Skeletal muscle tissue (tissue), 4 donors: Measurements from ENCODE around the gene FLCN. TPM values are rescaled to one million over a fixed set of nuclear protein-coding genes. Genes with fewer than 3 reads are reported as not detected.

Experiments used
- H3K27ac ChIP-seq: one replicate; pipeline ENCODE4 v1.7.0; 2013; ENCODE audit warnings: mild to moderate bottlenecking, low read depth, low read length, inconsistent platforms
- H3K27me3 ChIP-seq, 3 donors: one replicate each; pipeline ENCODE4 v1.7.0; 2013; ENCODE audit warnings: low read length in 3 of 3; ENCODE audit not compliant: control insufficient read depth in 3 of 3, insufficient read depth in 3 of 3
- H3K36me3 ChIP-seq, 3 donors: one replicate each; pipeline ENCODE4 v1.7.0; 2013; ENCODE audit warnings: low read length in 3 of 3; ENCODE audit not compliant: control insufficient read depth in 3 of 3, insufficient read depth in 3 of 3
- H3K4me1 ChIP-seq, 3 donors: one replicate each; pipeline ENCODE4 v1.7.0; 2013; ENCODE audit warnings: low read length in 3 of 3, mild to moderate bottlenecking in 3 of 3; ENCODE audit not compliant: control insufficient read depth in 3 of 3, insufficient read depth in 3 of 3
- H3K4me3 ChIP-seq, 3 donors: one replicate each; pipeline ENCODE4 v1.7.0; 2013; ENCODE audit warnings: low read length in 3 of 3
- H3K9ac ChIP-seq, 3 donors: one replicate each; pipeline ENCODE4 v1.7.0; 2013; ENCODE audit warnings: low read length in 3 of 3, mild to moderate bottlenecking in 3 of 3, moderate library complexity in 2 of 3, low read depth in 1 of 3
- H3K9me3 ChIP-seq, 3 donors: one replicate each; pipeline ENCODE4 v1.7.0; 2013; ENCODE audit warnings: low read length in 3 of 3; ENCODE audit not compliant: control insufficient read depth in 3 of 3
- total RNA-seq: library from RNA; depleted of rRNA; stranded (reverse); fragments of >200 nt; gene quantifications from one replicate; pipeline ENCODE4 v1.2.3, GENCODE V29; 2014
- donor health status: Osteomylitis.

The FLCN gene
- total RNA-seq, 1 donor from 2014 or later: 20.9 TPM

GRCh38 chr17:17216236-17216635 is 20.7 kb downstream of the FLCN start:
- H3K27ac ChIP-seq: no peak overlapping the region
- H3K9me3 ChIP-seq: no peaks in the 10 kb centered on the region
- H3K4me3 ChIP-seq: no peak overlapping the region
- H3K36me3 ChIP-seq: peaks cover 67 to 74% (median 73%) of the 10 kb centered on the region in 3 donors
- peaks cover 0 to 3% (median 1%) of the 10 kb centered on the region in 3 donors for H3K4me1 ChIP-seq
- no peak overlapping the region for H3K9ac ChIP-seq
- H3K27me3 ChIP-seq: no peaks in the 10 kb centered on the region

GRCh38 chr17:17215575-17215974 is 21.4 kb downstream of the FLCN start:
- no peak overlapping the region for H3K9ac ChIP-seq
- peaks cover 0 to 7% (median 4%) of the 10 kb centered on the region in 3 donors for H3K4me1 ChIP-seq
- H3K27ac ChIP-seq: no peak overlapping the region
- no peaks in the 10 kb centered on the region for H3K27me3 ChIP-seq
- no peaks in the 10 kb centered on the region for H3K9me3 ChIP-seq
- peaks cover 60 to 68% (median 66%) of the 10 kb centered on the region in 3 donors for H3K36me3 ChIP-seq
- H3K4me3 ChIP-seq: no peak overlapping the region

DNA sequence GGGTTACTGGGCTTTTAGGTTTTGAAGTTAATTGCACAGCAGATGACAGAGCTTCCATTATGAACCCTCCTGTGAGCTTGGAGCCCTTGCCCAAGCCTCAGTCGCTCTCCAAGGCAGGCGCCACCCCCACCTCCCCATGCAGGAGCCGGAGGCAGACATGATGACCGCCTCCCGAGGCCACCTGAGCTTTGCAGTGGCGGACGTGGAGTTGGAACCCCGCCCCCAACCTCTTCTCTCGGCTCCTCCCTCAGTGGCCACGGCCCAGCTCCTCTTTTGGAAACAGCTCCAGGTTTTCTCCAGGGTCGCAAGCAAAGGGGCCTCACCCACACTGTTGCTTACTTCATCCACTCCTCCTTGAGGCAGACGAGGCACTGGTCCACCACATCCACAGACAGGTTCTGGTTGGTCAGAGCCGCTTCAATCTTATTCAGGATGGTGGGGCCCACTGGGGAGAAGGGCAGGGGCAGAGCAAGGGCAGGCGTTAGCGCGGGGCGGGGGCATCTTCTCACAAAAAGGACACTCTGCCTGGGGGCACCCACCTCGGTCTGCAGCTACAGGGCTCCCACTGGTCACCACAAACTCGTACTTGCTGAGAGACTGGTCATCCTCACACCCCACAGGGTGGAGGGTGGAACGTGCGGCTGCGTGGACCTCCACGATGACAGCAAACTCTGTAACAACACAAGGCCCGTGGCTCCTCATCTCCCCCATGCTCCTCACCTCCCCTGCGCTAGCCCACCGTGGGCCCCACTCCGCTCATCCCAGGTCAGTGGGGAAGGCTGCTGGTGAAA is 22.1 kb downstream of the FLCN start:
- Histone ChIP-seq H3K9me3 (no peaks in the 10 kb centered on the region), H3K27ac (no peak overlapping the region), H3K27me3 (no peaks in the 10 kb centered on the region), H3K4me3 (no peak overlapping the region), H3K36me3 (peaks cover 54 to 60% (median 59%) of the 10 kb centered on the region in 3 donors), H3K9ac (no peak overlapping the region), H3K4me1 (peaks cover 0 to 7% (median 4%) of the 10 kb centered on the region in 3 donors)

- no peak overlapping the region for H3K27ac ChIP-seq
- no peak overlapping the region for H3K9ac ChIP-seq
- H3K9me3 ChIP-seq: no peaks in the 10 kb centered on the region
- H3K4me1 ChIP-seq: peaks cover 0 to 7% (median 4%) of the 10 kb centered on the region in 3 donors
- H3K27me3 ChIP-seq: no peaks in the 10 kb centered on the region
- H3K36me3 ChIP-seq: peaks cover 50 to 54% (median 53%) of the 10 kb centered on the region in 3 donors
- no peak overlapping the region for H3K4me3 ChIP-seq
These were observed 23.2 kb downstream of the FLCN start for GRCh38 chr17:17213775-17214174.

DNA sequence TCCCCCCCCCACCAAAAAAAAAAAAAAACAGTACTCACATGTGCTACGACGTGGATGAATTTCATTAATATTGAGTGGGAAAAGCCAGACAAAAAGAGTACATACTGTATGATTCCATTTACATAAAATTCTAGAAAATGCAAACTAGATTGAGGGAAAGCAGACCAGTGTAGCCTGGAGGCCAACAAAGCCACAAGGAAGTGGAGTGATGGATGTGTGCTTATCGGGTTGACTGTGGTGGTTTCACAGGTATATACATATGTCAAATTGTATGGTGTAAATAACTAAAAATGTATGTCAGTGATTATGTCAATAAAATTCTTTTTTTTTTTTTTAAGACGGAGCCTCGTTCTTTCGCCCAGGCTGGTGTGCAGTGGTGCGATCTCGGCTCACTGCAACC is 29.0 kb downstream of the FLCN start:
- H3K4me1 ChIP-seq: peaks cover 21 to 36% (median 35%) of the 10 kb centered on the region in 3 donors
- no peaks in the 10 kb centered on the region for H3K9me3 ChIP-seq
- peaks cover 4% of the 10 kb centered on the region in 3 donors for H3K36me3 ChIP-seq
- no peaks in the 10 kb centered on the region for H3K27me3 ChIP-seq
- H3K4me3 ChIP-seq: no peak overlapping the region
- no peak overlapping the region for H3K9ac ChIP-seq
- no peak overlapping the region for H3K27ac ChIP-seq

DNA sequence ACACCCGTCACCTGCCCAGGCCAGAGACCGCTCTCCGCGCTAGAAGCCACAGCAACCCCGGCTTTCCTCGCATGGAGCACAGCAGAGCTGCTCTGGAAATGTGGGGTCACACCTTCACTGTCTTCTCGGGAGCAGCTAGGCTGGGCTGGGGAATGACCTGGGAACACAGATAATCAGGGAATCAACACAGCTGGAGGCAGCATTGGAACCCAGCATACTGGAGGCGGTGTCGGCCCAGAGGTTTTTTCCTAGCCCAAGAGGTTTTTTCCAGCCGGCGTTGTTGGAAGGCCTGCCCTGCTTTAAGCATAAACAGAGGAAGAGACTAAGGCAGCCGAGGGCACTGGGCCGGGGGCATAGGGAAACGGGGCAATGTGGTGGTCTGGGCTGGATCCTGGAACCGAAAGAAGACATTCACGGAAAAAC is 30.0 kb downstream of the FLCN start:
- Histone ChIP-seq H3K9ac (peak overlapping the region in 2 of 3 donors; percentile 20 to 92), H3K36me3 (peaks cover 0 to 5% (median 3%) of the 10 kb centered on the region in 3 donors), H3K4me3 (peak overlapping the region in 1 of 3 donors; percentile 82), H3K27ac (peak overlapping the region; percentile 92), H3K4me1 (peaks cover 21 to 36% (median 35%) of the 10 kb centered on the region in 3 donors), H3K27me3 (no peaks in the 10 kb centered on the region), H3K9me3 (no peaks in the 10 kb centered on the region)

- Histone ChIP-seq H3K4me3 (peak within 1 kb of the TSS; percentile 54 to 82 (median 80)), H3K9ac (peak within 1 kb of the TSS; percentile 76 to 92 (median 84)), H3K27me3 (no peaks in the 10 kb centered on the region), H3K9me3 (no peaks in the 10 kb centered on the region), H3K27ac (peak within 1 kb of the TSS; percentile 92), H3K36me3 (peaks cover 2 to 6% (median 3%) of the 10 kb centered on the region in 3 donors), H3K4me1 (peaks cover 22 to 36% (median 35%) of the 10 kb centered on the region in 3 donors)
These were observed 30.6 kb downstream of the FLCN start, which contains the start of gene PLD6 for GRCh38 chr17:17206124-17206912. Gene PLD6 (minus strand): TSS chr17:17206333. CDS start chr17:17206286, 47 bp downstream.

DNA sequence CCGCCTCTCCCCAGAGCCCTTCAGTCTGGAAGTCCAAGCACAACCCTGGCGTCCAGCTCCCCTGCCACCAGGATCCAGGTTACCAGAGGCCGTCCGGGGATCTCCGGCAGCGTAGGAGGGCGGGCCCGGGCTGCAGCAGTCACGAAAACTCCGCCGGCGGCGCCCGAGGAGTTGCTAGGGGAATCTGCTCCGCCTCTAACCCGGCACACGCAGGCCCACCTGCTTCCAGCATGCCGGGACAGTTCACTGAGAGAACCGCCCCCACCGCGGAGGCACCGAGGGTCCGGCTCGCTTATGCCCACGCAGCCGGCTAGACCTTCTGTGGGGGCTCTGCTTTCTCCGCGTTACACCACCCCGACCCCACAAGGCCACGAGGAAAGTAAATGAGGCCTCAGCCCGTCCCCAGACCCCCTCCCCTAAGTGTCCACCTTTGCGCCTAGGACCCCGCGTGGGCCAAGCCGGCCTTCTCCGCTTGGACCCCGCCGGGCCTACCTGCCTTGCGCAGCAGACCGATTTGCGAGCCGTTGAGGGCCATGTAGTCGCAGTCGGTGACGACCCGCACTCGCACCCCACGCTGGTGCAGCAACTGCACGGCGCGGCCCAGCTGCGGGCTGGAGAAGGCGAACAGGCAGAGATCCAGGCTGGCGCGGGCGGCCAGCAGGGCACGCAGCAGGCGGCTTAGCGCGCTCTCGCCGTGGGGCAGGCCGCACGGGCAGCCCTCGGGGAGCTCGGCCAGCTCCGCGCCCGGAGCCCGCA is 31.4 kb downstream of the FLCN start:
- Histone ChIP-seq H3K27me3 (no peaks in the 10 kb centered on the region), H3K4me3 (peak overlapping the region; percentile 54 to 82 (median 80)), H3K27ac (peak overlapping the region; percentile 92), H3K9ac (peak overlapping the region; percentile 76 to 92 (median 84)), H3K9me3 (no peaks in the 10 kb centered on the region), H3K4me1 (peaks cover 27 to 35% (median 31%) of the 10 kb centered on the region in 3 donors), H3K36me3 (peaks cover 2 to 8% (median 3%) of the 10 kb centered on the region in 3 donors)

DNA sequence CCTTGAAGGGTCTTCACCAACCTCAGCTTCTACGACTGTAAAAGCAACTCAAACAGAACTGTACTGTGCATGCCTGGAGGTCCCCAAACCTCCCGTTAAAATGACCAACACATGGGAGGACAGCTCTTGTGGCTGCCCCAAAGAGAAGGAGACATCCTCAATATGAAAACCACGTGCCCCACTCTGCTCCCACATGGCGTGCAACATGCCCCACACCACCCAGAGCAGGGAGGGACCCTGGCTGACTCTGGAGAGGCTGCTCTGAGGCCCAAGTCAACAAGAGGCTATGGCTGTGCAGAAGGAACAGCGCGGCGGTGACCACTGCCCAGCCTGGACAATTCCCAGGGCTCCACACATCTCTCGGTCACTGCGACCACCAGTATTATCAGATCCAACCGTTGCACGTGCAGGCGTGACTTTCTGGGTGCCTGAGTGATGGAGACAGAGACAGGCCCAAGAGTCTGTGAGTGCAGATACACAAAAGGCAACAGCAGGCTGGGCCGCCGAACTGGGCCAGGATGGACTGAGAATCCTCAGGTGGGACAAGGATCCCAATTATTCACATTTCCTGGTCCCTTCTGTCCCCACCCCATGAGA is 32.2 kb downstream of the FLCN start:
- H3K27ac ChIP-seq: peak overlapping the region; percentile 92
- H3K9ac ChIP-seq: peak overlapping the region; percentile 76 to 92 (median 84)
- no peaks in the 10 kb centered on the region for H3K27me3 ChIP-seq
- peaks cover 27 to 37% (median 31%) of the 10 kb centered on the region in 3 donors for H3K4me1 ChIP-seq
- no peaks in the 10 kb centered on the region for H3K9me3 ChIP-seq
- H3K36me3 ChIP-seq: peaks cover 2 to 8% (median 3%) of the 10 kb centered on the region in 3 donors
- H3K4me3 ChIP-seq: peak overlapping the region; percentile 54 to 82 (median 80)
